Hippocampal formation (tissue), 2 donors: ENCODE data around the gene RAD18.

Source experiments
- DNase-seq, 2 donors: peaks; one replicate each; lab custom pipeline; 2025; lab: John Stamatoyannopoulos, UW

Gene RAD18

DNA sequence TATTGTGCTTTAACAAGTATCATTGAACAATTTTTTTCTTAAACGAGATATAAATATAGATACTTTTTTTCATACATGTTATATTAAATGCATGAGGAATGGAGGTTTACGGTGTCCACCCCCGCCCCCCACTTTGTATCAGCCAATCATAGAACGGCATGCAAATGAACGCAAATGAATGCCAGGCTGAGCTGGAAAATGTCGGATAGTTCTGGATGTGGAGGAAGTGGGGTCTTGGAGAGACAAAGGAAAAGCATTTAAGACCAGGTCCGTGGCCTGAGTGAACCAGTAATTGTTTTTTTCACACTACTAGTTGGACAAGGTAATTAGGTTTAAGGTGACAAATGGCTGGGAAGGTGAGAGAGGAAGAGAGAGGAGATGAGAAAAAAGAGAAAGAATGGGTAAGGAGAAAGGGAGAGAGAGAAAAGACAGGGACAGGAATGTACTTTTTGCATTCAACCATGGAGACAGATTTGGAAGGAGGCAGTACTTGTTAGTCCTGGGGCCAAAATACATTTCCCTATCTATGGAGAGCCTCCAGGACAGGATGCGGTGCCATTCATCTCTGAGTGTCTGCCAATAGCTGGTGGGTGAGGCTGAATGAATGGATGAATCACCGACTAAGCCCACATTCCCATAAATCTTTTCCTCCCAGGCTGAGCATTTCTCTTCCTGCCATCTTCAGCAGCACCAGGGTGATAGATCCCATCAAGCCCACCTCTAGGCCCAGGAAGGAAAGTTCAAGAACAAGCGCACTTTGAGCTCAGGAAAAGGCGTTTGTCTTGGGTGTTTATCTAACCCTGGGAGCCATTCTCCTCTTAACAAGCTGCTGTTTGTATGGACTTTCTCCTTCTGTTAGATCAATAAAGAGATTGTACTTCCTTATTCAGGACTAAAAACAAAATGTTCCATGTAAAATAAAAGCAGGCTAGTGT lies 1.4 kb upstream of the RAD18 start:
- DNase-seq, result no peak

DNA sequence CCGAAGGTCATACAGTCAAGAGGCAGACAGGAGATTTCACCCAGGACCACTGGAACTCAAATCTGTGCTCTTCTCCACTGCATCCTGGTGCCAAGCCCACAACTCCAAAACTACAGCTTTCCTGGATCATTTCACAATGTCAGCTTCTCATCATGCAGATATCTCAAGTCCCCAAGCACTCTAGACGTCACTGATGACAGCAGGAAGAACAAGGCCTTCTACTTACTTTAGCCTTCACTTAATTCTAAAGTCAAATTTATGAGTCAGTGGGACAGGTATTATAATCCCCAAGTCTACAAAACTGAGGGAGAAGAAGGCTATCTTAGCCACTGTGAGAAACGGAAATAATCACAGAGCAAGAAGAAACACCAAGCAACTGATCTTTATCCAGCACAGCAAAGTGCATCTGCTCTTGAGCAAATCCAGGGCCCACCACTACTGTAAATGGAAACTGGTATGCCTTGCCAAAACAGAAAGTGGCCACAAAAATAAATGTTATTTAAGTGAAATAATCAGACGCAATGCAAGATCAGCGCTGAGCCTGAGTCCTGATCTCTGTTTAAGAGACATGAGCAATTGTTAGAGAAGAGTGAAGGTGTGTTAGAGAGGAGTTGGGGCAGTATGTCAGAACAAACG lies 928 bp downstream of the RAD18 start:
- no peak for DNase-seq

DNA sequence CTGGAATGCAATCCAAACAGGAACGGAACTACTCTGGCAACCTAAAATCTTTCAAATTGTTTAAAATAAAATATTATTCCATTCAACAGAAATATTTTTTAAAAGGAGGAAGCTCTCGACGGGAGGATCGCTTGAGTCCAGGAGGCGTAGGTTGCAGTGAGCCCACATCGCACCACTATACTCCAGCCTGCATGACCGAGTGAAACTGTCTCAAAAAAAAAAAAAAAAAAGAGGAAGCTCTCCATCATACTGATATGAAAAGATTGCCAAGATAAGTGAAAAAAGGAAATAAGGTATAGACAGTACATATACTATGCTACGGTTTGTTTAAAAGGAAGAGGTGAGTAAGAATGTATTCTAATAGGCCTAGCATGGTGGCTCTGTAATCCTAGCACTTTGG lies 3.6 kb downstream of the RAD18 start:
- no peak for DNase-seq

DNA sequence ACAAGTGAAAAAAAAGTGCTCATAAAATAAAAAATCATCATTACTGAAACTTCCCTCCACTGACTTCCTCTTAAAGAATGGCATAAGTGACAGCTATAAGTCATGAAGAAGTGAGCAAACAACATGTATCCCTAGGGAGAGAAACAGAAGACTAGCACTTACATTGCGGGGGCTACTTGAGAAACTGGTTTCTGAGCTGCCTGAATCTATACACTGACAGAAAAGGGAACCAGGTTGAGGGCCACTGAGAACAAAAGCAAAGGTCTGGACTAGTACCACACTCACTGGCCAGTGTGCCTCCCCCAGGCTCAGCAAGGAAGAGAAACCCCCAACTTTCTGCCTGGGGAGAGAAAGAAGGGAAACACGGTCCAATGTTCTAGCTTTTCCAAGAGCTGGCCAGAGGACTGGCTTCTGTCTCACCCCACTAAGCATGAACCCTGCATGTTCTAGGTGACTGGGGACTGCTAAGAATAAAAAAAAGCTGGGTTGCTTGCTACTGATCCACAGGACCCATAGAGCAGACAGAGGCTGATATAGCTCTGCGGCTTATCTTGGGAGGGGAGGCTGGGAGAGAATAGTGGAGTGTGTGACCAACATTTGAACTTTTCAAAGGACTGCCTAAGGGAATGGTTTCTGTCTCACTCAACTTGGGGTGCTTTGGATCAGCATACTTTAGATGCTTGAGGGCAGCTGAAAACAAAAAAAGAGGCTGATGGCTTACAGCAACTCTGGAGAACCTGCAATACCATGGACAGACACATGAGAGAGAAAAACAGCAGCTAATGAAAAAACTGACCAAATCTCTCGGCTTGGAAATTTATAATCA lies 8.1 kb downstream of the RAD18 start:
- no peak for DNase-seq

DNA sequence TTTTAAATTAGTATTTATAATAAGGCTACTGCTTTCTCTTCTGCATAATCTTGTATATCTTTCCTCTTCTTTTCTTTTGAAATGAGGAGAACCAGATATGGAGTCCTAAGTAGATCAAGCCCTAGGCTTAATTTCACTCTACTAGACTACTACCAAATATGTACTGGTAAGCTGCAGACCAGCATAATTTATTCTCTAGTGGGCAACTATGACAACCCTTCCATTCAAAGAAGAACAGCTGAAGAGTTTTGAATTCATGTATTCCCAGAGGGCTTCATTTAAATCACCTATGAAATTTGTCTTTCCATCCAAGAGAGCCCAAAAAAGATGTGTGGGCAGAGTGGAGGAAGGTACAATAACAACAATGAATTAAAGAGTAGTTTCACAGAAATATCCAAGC lies 10.0 kb downstream of the RAD18 start:
- no peak for DNase-seq

DNA sequence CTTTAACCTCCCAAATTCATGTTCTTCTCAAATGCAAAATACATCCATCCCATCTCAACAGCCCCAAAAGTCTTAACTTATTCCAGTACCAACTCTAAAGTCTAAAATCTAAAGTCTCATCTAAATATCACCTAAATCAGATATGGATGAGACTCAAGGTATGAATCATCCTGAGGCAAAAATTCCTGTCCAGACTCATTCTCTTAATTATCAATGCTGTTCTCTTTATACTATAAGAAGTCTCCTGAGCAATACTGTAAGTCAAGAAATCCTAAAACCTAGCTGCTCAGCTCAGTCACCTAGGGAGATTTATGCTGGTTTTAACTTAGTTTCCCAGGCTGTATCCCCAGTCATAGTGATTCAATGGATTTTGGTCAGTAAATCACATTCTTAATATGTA lies 11.1 kb downstream of the RAD18 start:
- DNase-seq, result no peak

DNA sequence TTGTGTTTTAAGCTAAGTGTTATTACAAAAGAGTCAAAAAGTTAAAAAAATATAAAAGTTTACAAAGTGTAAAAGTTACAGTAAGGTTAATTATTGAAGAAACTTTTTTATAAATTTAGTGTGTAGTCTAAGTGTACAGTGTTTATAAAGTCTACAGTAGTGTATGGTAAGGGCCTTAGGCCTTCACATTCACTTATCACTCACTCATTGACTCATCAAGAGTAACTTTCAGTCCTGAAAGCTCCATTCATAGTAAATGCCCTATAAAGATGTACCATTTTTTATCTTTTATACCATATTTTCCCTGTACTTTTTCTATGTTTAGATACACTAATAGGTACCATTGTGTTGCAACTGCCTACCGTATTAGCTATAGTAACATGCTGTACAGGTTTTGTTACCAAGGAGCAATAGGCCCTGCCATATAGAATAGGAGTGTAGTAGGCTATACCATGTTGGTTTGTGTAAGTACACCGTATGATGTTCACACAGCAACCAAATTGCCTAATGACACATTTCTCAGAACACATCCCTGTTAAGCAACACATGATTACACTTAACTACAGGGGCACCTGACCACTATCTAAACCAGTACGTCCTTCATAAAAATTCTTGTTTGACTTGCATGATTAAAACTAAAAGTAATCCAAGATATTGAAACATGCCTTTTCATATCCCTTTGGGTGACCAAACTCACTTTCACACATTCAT lies 17.2 kb downstream of the RAD18 start:
- no peak for DNase-seq

DNA sequence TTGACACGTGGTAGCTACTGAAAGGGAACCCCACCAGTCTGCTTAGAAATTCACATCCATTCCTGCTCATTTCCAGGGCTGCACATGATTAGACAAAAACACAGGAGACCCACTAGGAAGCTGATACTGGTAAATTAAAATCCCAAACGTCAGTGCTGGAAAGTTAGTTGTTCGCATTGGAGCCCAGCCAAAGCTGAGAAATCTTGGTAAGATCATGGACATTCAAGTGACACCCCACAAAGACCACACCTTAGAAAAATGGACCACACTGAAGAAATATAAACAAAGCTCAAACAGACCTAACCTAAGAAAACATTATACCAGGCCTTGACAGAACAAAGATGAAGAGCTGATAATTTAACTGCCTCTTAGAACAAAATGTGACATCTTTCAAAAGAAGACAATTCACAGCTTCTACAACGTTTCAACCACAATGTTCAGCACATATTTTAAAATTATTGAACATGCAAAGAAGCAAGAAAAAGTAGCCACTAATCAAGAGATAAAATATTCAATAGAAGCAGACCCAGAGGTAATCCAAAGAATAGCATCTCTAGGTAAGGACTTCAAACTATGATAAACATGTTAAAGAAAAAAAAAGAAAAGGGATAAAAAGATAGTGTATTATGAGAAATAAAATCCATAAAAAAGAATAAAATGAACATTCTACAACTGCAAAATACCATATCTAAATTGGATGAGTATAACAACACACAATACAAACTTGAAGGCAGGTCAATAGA lies 20.4 kb downstream of the RAD18 start:
- DNase-seq, result no peak

DNA sequence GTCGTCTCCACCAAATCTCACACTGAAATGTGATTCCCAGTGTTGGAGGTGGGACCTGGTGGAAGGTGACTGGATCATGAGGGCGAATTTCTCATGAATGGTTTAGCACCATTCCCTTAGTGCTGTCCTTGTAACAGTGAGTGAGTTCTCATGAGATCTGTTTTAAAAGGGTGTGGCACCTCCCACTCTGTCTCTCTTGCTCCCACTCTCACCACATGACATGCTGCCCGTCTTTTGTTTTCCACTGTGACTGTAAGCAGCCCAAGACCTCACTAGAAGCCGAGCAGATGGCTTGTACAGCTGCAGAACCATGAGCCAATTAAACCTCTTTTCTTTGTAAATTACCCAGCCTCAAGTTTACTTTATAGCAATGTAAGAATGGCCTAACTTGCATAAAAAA lies 21.2 kb downstream of the RAD18 start:
- DNase-seq, result no peak

DNA sequence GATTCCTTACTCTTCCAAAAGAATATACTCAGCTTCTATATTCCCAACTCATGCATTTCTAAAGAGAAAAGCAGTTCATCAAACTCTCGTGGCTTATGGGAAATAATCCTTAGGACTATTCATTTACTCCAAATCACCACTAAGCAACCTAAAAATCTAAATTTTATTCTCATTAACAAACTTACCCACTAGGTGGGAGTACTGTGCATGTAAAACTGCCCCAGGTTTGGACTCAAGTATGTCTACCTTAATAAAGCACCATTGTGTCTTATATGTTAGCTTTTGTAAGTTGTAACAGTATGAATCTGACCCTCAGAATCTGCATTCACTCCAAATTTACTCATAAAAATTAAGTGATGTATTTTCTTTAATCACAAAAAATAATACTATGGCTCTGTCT lies 25.3 kb downstream of the RAD18 start:
- DNase-seq, result no peak

DNA sequence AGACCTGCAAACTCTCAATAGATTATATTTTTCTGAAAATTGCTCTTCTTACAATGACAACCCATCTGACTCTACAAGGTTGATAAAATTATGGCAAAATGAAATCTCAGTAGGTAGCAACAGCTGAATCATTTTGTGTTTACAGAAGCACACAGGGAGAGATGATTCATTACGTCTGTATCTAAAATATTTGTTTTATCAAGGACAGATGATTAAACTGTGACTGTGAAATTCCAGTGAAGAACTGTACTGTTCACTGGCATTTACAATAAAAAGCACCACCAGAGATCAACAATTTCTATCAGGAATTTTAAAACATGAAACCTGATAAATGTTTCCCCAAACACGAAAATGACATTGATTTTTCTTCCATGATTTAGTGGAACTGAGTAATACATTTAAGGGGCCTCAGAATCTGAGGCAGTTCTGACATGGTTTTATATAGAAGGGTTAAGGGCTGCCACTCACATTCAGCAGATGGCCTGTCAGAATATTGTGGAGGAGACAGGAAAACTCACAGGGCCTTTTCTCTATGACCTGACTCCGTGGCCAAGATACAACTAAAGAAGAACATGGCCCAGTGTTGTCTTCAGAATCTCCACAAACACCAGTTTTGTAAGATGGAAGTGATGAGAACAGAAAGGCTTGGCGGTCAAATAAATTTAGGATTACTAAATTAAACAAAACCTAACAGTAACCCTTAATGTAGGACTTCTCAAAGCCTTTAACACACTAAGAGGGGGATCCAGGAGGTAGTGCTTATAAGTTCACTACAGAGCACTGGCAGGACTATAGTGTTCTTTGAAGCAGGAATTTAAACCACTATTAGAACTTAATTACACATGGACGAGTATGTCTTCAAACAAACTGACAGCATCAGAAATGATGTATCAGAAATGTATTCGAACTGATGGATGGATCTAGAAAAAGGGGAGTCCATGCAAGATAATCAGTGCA lies 25.9 kb downstream of the RAD18 start:
- no peak for DNase-seq

DNA sequence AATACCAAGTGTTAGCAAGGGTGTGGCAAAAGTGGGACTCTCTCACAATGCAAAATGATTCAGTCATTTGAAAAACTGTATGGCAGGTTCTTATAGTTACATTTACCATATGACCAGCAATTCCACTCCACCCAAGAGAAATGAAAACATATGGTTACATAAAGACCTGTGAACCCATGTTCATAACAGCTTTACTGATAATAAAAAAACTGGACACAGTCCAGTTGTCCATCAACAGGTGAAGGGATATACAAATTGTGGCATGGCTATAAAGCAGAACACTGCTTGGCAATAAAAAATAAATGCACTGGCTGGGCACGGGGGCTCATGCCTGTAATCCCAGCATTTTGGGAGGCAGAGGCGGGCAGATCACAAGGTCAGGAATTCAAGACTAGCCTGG lies 30.8 kb downstream of the RAD18 start:
- no peak for DNase-seq

DNA sequence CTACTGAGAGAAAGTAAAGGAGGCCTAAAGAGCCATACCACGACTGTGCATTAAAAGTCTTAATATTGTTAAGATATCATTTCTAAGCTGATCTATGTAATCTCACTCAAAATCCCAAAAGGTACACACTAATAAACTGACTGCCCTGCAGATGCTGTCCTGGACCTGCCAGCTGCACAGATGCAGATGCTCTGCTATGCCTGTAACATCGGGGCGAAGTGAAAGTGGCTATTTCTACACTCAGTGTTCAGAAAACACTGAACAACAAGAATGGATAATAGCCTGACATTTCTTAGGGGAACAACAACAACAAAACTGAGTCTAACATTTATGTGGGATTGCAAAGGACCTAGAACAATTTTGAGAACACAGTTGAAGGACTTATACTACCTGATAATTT lies 31.9 kb downstream of the RAD18 start:
- no peak for DNase-seq

DNA sequence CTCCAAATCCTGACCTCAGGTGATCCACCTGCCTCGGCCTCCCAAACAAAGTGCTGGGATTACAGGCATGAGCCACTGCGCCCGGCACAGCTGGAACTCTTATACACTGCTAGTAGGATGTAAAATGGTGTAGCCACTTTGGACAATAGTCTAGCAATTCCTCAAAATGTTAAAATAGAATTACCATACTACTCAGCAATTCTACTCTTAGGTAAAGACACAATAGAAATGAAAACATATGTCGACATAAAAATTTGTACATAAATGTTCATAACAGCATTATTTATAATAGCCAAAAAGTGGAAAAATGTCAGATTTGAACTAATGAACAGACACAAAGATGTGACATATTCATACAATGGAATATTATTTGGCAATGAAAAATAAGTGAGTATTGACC lies 33.4 kb downstream of the RAD18 start:
- no peak for DNase-seq

DNA sequence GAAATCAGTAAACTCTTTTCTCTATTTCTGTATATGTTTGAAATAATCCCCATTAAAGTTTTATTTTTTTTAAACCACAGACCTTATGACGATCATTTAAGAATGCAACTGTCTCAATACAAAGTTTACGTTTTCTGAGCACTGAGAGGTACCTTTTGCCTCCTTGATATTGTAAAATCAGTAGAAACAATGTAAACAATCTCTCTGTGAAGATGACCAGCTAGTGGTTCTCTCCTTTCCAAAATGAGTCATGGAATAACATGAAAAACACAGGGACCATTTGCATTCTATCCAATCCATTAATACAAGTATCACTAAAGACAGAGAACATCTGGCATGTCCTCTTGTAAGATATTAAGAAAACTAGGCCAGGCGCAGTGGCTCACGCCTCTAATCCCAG lies 48.8 kb downstream of the RAD18 start:
- no peak for DNase-seq

DNA sequence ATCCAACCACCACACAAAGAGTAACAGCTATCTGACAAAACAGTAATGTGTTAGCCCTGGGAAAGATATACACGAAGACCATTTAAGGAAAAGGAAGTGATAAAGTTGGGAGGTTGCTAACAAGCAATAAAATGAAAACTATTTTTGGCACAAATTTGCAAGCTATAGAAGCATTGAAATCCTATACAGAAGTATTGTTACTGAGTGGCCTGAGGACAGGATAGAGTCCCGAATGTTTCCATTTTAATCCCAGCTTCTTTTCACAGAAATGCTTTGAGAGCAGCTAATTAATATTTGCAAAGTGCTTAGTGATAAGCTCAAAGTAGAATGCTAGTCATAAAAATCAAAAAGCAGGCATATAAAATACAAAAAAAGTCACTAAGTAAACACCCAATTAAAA lies 51.5 kb downstream of the RAD18 start:
- DNase-seq, result no peak

DNA sequence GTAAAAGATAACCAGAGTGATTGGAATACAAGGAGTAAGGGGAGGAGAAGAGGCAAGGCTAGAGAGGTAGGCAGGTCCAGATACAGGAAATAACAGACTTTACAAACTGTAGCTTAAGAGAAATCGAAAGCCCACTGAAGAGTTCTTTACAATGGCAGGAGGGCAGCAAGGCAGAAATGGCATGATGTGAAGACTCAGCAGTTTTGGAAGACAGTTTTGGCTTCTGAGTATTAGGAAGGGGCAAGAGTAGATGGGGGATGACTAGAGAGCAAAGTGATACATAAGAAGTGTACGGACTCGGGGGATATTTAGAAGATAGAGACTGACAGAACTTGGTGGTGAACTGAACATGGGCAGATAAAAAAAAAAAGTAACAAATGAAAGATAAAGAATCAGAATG lies 54.1 kb downstream of the RAD18 start:
- no peak for DNase-seq

DNA sequence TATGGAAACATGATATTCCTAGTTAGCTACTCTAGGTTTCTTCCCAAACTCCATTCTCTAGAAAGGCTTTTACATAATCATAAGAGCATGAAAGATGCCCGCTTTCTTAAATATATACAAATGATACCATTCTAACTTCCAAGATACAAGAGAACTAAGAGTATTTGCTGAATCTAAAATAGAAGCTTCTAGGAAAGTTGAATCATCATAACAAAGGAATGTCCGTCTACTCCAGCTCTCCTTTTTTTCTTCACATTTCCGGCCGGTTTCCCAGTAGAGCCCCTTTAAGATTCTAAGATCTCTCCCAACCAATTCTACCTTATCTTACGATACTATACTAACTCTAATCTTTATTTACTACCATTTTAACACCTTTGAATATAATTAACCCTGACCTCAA lies 60.1 kb downstream of the RAD18 start:
- no peak for DNase-seq

DNA sequence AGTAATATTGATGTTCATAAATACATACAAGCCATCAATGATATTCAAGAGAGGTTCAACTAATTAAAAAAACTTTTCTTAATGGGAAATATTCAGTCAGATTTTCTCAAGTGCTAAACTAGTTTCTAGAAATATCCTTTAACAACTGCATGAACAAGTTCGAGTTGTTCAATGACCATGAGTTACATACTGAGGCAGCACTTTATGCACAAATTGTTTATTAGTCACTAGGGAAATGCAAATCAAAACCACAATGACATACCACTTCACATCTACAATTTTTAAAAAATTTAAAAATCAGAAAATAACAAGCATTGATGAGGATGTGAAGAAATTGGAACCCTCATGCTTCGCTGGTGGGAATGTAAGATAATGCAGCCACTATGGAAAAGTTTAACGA lies 62.4 kb downstream of the RAD18 start:
- no peak for DNase-seq

DNA sequence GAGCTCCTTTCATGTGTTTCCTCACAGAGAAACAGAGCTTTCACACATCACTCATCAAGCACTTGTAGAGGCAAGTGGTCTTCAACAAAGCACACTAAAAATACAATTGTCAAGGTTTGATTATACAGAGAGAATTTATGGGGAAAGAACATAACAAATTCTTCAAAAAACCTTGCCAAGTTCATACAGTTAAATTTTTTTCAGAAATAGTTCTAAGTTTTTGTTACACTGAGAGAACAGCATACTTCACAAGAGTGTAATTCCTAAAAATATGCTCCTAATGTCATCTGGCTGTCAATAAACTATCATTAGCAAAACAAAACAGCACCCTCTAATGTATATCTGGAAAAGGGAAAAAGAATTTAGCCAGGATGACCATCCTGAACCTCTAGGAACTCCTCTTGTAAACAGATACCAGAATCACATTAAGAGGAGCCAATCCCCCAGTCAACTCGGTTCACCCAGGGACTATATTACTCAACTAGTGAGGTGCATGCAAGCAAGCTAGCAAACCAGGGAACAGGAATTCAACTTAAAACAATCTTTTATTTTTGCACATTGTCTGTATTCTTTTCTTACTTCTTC lies 63.3 kb downstream of the RAD18 start:
- DNase-seq, result no peak
